Psoas muscle (tissue), 8 donors: ENCODE data around the gene FUBP3. TPM values are rescaled to one million over a fixed set of nuclear protein-coding genes. Genes with fewer than 3 reads are reported as not detected.
"Not testable (repeated sequence)": the region's sequence is repeated elsewhere in the genome, so short reads cannot be mapped to it uniquely, and the experiment has no call there.

Experiments
- ATAC-seq, 4 donors: fragments of 200-7000 bp; cut with Tn5 transposase; one replicate each; pipeline ENCODE4 v1.9.1; 2020; ENCODE audit warnings: moderate library complexity in 3 of 4, mild to moderate bottlenecking in 2 of 4
- DNase-seq, 2 donors: peaks; one replicate each; pipeline ENCODE4 v3.0.0-alpha.2; 2020
- H3K27ac ChIP-seq: fragments of 200-600 bp; one replicate; pipeline ENCODE4 v1.8.0; 2022
- H3K27me3 ChIP-seq, 3 donors: fragments of 200-600 bp in 1 of 3; one replicate each; pipeline versions ENCODE4 v1.6.1 to v1.8.0; 2013 to 2022; ENCODE audit warnings: low read length in 2 of 3, mild to moderate bottlenecking in 2 of 3, moderate library complexity in 1 of 3; ENCODE audit not compliant: insufficient read depth in 3 of 3
- H3K36me3 ChIP-seq, 2 donors: fragments of 200-600 bp in 1 of 2; one replicate each; pipeline versions ENCODE4 v1.6.1 to v1.8.0; 2013 to 2022; ENCODE audit warnings: low read depth in 1 of 2, mild to moderate bottlenecking in 1 of 2, moderate library complexity in 1 of 2; ENCODE audit not compliant: insufficient read depth in 1 of 2
- H3K4me1 ChIP-seq: fragments of 200-600 bp; one replicate; pipeline ENCODE4 v1.8.0; 2022
- H3K4me3 ChIP-seq: fragments of 200-600 bp; one replicate; pipeline ENCODE4 v1.8.0; 2022; ENCODE audit warnings: mild to moderate bottlenecking
- H3K9me3 ChIP-seq: fragments of 200-600 bp; one replicate; pipeline ENCODE4 v1.8.0; 2022
- CTCF ChIP-seq: fragments of 200-600 bp; IDR thresholded peaks from one replicate; pipeline ENCODE4 v1.8.0; 2022; ENCODE audit warnings: antibody characterized with exemption
- WGBS, 3 donors: extraction: QIAGEN DNeasy Blood & Tissue Kit; methylation state at CpG; one replicate each; pipeline versions ENCODE4 v1.1.6 to v1.1.7; 2013; 5-methylcytosine and 5-hydroxymethylcytosine counted together
- intact Hi-C, 2 donors: fragments of 100-400 bp; cut with DNase I; formaldehyde crosslinking; loops; one replicate each; pipeline versions ENCODE4 v1.11.0 to v1.14.2; 2022
- polyA plus RNA-seq, 3 donors: library from polyadenylated mRNA; stranded (reverse); fragments of 200-250 nt; gene quantifications; one replicate each; pipeline ENCODE4 v1.2.3, GENCODE V29; 2013
- total RNA-seq, 4 donors: library from RNA; stranded (reverse); fragmentation: NEBNext Ultra II Directional in 2 of 4; extraction: Animal tissue kit (Norgen Biotek cat#: 25700) in 2 of 4; gene quantifications; one replicate each; pipeline versions ENCODE4 v1.2.1 to v1.2.4, GENCODE V29; 2021 to 2023
- donor health status: healthy with polysubstance abuse.
- donor health status: DM: no; HTN: no; CAD: no; lungs with moderate emphysema.
- donor health status: Bipolar disorder and iron deficiency.
- donor health status: healthy.
- donor health status: DM: yes; HTN: yes; CAD: no.
- donor health status: DM: no; HTN: no; CAD: no.
- donor health status: DM: no; HTN: no; CAD: no.
- donor health status: DM: yes; HTN: yes; CAD: no.

Gene FUBP3
- total and polyA plus RNA-seq, 7 donors, result 7.5 to 20.7 (median 16.3) TPM

- Histone ChIP-seq H3K9me3 (no peaks in the 10 kb centered on the region), H3K27ac (no peak overlapping the region), H3K4me3 (peak overlapping the region; percentile 75), H3K4me1 (peaks cover 11% of the 10 kb centered on the region), H3K27me3 (peaks cover 0 to 18% (median 3%) of the 10 kb centered on the region in 3 donors), H3K36me3 (no peaks in the 10 kb centered on the region)
- no peak for DNase-seq
- WGBS, 3 donors, result 1 to 2% (median 1%) methylated on average over 23 to 45 of the region's 45 CpGs
- intact Hi-C loops, result loop anchor here in 1 of 2 donors (1.0 kb wide), 1 partner anchor 221 kb away; no protein-coding TSS in a partner anchor
- no peak for TF ChIP-seq CTCF
- peak; percentile 18 to 52 (median 26) for ATAC-seq
These were observed 102.5 kb downstream of the FUBP3 start for GRCh38 chr9:130681769-130682420.

GRCh38 chr9:130682421-130683121, 103.2 kb downstream of the FUBP3 start:
- DNase-seq (peak; percentile 82 to 88), ATAC-seq (peak; percentile 75 to 88 (median 83))
- intact Hi-C loops, result loop anchor here in 1 of 2 donors (1.0 kb wide), 1 partner anchor 221 kb away; no protein-coding TSS in a partner anchor
- H3K4me3 ChIP-seq, result peak overlapping the region; percentile 75
- no peaks in the 10 kb centered on the region for H3K9me3 ChIP-seq
- H3K27ac ChIP-seq, result no peak overlapping the region
- peaks cover 11% of the 10 kb centered on the region for H3K4me1 ChIP-seq
- H3K36me3 ChIP-seq, result no peaks in the 10 kb centered on the region
- 5% methylated on average over 22 of the region's 22 CpGs for WGBS, 3 donors
- H3K27me3 ChIP-seq, result peaks cover 0 to 18% (median 3%) of the 10 kb centered on the region in 3 donors
- peak; percentile 86 for TF ChIP-seq CTCF

- TF ChIP-seq CTCF, result no peak
- H3K36me3 ChIP-seq, result no peaks in the 10 kb centered on the region
- intact Hi-C loops, result no loop called here
- ATAC-seq (no peak), DNase-seq (no peak)
- H3K9me3 ChIP-seq, result no peaks in the 10 kb centered on the region
- H3K27ac ChIP-seq, result no peak overlapping the region
- peaks cover 0 to 13% (median 0%) of the 10 kb centered on the region in 3 donors for H3K27me3 ChIP-seq
- peaks cover 11% of the 10 kb centered on the region for H3K4me1 ChIP-seq
- no peak overlapping the region for H3K4me3 ChIP-seq
These were observed 105.7 kb downstream of the FUBP3 start for GRCh38 chr9:130685104-130685503.

- H3K36me3 ChIP-seq, DNase-seq, H3K27me3 ChIP-seq, H3K9me3 ChIP-seq, ATAC-seq, intact Hi-C loops, H3K27ac ChIP-seq, H3K4me3 ChIP-seq, H3K4me1 ChIP-seq: not testable (repeated sequence)
- 90 to 96% (median 91%) methylated on average over 11 of the region's 11 CpGs for WGBS, 3 donors
These were observed 106.6 kb downstream of the FUBP3 start for GRCh38 chr9:130685945-130686344.

GRCh38 chr9:130687615-130688014, 108.2 kb downstream of the FUBP3 start:
- ATAC-seq, result no peak
- no peak overlapping the region for H3K4me3 ChIP-seq

More at GRCh38 chr9:130687615-130688014, 108.2 kb downstream of the FUBP3 start:
- TF ChIP-seq CTCF, result no peak
- intact Hi-C loops, result no loop called here
- WGBS, 3 donors, result 51 to 63% (median 58%) methylated on average over 2 of the region's 2 CpGs
- Histone ChIP-seq H3K4me1 (no peaks in the 10 kb centered on the region), H3K9me3 (no peaks in the 10 kb centered on the region), H3K27ac (no peak overlapping the region), H3K27me3 (peaks cover 0 to 4% (median 0%) of the 10 kb centered on the region in 3 donors), H3K36me3 (no peaks in the 10 kb centered on the region)
- no peak for DNase-seq
